CD4-positive, alpha-beta memory T cell (primary cell): Measurements from ENCODE around the gene MAIP1. TPM values are rescaled to one million over a fixed set of nuclear protein-coding genes. Genes with fewer than 3 reads are reported as not detected.

Experiments used
- CTCF ChIA-PET: fragments of 350-600 bp; sonication (Branson Sonifier 250); formaldehyde crosslinking; loops from one replicate; lab custom pipeline; 2021; ENCODE audit warnings: inconsistent platforms; ENCODE audit not compliant: partially characterized antibody; lab: Charles Lee
- POLR2A ChIA-PET: fragments of 350-600 bp; sonication (Branson Sonifier 250); formaldehyde crosslinking; loops from one replicate; lab custom pipeline; 2021; ENCODE audit not compliant: partially characterized antibody; lab: Charles Lee
- DNase-seq, 5 donors: peaks; one replicate each; pipeline versions ENCODE4 v3.0.0 to v3.0.0-alpha.2; 2020 to 2022; ENCODE audit warnings: mixed read lengths in 1 of 5
- H3K27ac ChIP-seq: one replicate; pipeline ENCODE4 v1.7.0; 2013; ENCODE audit warnings: low read depth, low read length
- H3K27me3 ChIP-seq: 2 replicates; pipeline ENCODE4 v1.7.0; 2013; ENCODE audit warnings: mild to moderate bottlenecking, low read length, moderate library complexity; ENCODE audit not compliant: insufficient read depth
- H3K36me3 ChIP-seq: 2 replicates; pipeline ENCODE4 v1.7.0; 2013; ENCODE audit warnings: mild to moderate bottlenecking, low read length, moderate library complexity; ENCODE audit not compliant: insufficient read depth
- H3K4me1 ChIP-seq: 2 replicates; pipeline ENCODE4 v1.7.0; 2013; ENCODE audit warnings: mild to moderate bottlenecking, low read length, moderate library complexity; ENCODE audit not compliant: insufficient read depth
- H3K4me3 ChIP-seq, 2 donors: one replicate each; pipeline ENCODE4 v1.7.0; 2013; ENCODE audit warnings: low read length in 2 of 2, mild to moderate bottlenecking in 1 of 2
- H3K9me3 ChIP-seq, 2 donors: one replicate each; pipeline ENCODE4 v1.7.0; 2013; ENCODE audit warnings: low read length in 2 of 2, control low read depth in 1 of 2; ENCODE audit not compliant: control insufficient read depth in 1 of 2
- H3K27ac Mint-ChIP-seq, 7 donors: one replicate each; pipeline ENCODE4 v1.8.0; 2020 to 2021; ENCODE audit warnings: mixed read lengths in 7 of 7, mild to moderate bottlenecking in 6 of 7, inconsistent platforms in 3 of 7, moderate library complexity in 3 of 7
- H3K27me3 Mint-ChIP-seq, 2 donors: one replicate each; pipeline ENCODE4 v1.8.0; 2020 to 2021; ENCODE audit warnings: mixed read lengths in 2 of 2
- H3K36me3 Mint-ChIP-seq, 2 donors: one replicate each; pipeline ENCODE4 v1.8.0; 2020 to 2021; ENCODE audit warnings: mixed read lengths in 2 of 2, inconsistent platforms in 1 of 2, mild to moderate bottlenecking in 1 of 2
- H3K4me1 Mint-ChIP-seq, 4 donors: one replicate each; pipeline ENCODE4 v1.8.0; 2020 to 2021; ENCODE audit warnings: mixed read lengths in 4 of 4, mild to moderate bottlenecking in 1 of 4
- H3K4me3 Mint-ChIP-seq, 8 donors: one replicate each; pipeline ENCODE4 v1.8.0; 2020 to 2021; ENCODE audit warnings: mixed read lengths in 8 of 8, mild to moderate bottlenecking in 7 of 8, moderate library complexity in 6 of 8, inconsistent platforms in 3 of 8
- H3K9me3 Mint-ChIP-seq, 8 donors: one replicate each; pipeline ENCODE4 v1.8.0; 2020 to 2021; ENCODE audit warnings: mixed read lengths in 8 of 8, mild to moderate bottlenecking in 5 of 8, inconsistent platforms in 3 of 8, moderate library complexity in 1 of 8
- intact Hi-C: fragments of 100-400 bp; cut with micrococcal nuclease; formaldehyde crosslinking; loops from one replicate; pipeline ENCODE4 v1.15.1; 2023
- polyA plus RNA-seq, 2 donors: library from polyadenylated mRNA; unstranded; fragments of 300-500 nt; fragmentation: Illumina TruSeq; gene quantifications; one replicate each; pipeline ENCODE4 v1.2.3, GENCODE V29; 2021
- total RNA-seq, 2 experiments: library from RNA; stranded (reverse); gene quantifications; one replicate each; pipeline ENCODE4 v1.2.3, GENCODE V29; 2021

MAIP1 gene
- total and polyA plus RNA-seq, 4 experiments from 2014 or later = 12.5 to 15.9 (median 14.5) TPM

- no peak for DNase-seq
- H3K4me3 Mint-ChIP-seq = no peak overlapping the region
- no peak overlapping the region for H3K4me3 ChIP-seq
- H3K36me3 ChIP-seq = no peaks in the 10 kb centered on the region
- H3K9me3 ChIP-seq = no peaks in the 10 kb centered on the region
- CTCF ChIA-PET = no interaction called here
- H3K27ac ChIP-seq = no peak overlapping the region
- POLR2A ChIA-PET = no interaction called here
- no peak overlapping the region for H3K27ac Mint-ChIP-seq
- H3K9me3 Mint-ChIP-seq = peaks cover 0 to 12% (median 4%) of the 10 kb centered on the region in 8 donors
- no peaks in the 10 kb centered on the region for H3K36me3 Mint-ChIP-seq
- no peaks in the 10 kb centered on the region for H3K4me1 ChIP-seq
- peaks cover 6 to 14% of the 10 kb centered on the region in 2 donors for H3K27me3 Mint-ChIP-seq
- no peaks in the 10 kb centered on the region for H3K4me1 Mint-ChIP-seq
- H3K27me3 ChIP-seq = no peaks in the 10 kb centered on the region
- intact Hi-C loops = no loop called here
Measured at GRCh38 chr2:200007306-200007705, 51.9 kb downstream of the MAIP1 start.

GRCh38 chr2:200012401-200012800 lies 57.0 kb downstream of the MAIP1 start:
- CTCF ChIA-PET = no interaction called here
- Mint-ChIP-seq H3K27me3 (peaks cover 2 to 10% of the 10 kb centered on the region in 2 donors), H3K9me3 (peaks cover 0 to 6% (median 1%) of the 10 kb centered on the region in 8 donors)

More at GRCh38 chr2:200012401-200012800, 57.0 kb downstream of the MAIP1 start:
- intact Hi-C loops = no loop called here
- Mint-ChIP-seq H3K36me3 (no peaks in the 10 kb centered on the region), H3K4me3 (no peak overlapping the region), H3K27ac (no peak overlapping the region), H3K4me1 (no peaks in the 10 kb centered on the region)
- H3K4me3 ChIP-seq = no peak overlapping the region
- no peak overlapping the region for H3K27ac ChIP-seq
- H3K4me1 ChIP-seq = no peaks in the 10 kb centered on the region
- no peaks in the 10 kb centered on the region for H3K9me3 ChIP-seq
- POLR2A ChIA-PET = no interaction called here
- no peaks in the 10 kb centered on the region for H3K27me3 ChIP-seq
- DNase-seq = no peak
- no peaks in the 10 kb centered on the region for H3K36me3 ChIP-seq

Other genes starting within 250 kb of the MAIP1 start
- 1 to 10 TPM; 1.9 to 2.3 TPM for gene FTCDNL1, start 104.4 kb upstream of the MAIP1 start, total RNA-seq
- 1 to 10 TPM; 1.6 to 2.7 TPM for gene FTCDNL1, start 104.4 kb upstream of the MAIP1 start, polyA plus RNA-seq
- gene C2orf69, start 44.3 kb upstream of the MAIP1 start, total RNA-seq = 10 to 100 TPM; 14.4 to 14.7 TPM
- 10 to 100 TPM; 13.5 to 13.9 TPM for gene C2orf69, start 44.3 kb upstream of the MAIP1 start, polyA plus RNA-seq
- gene TYW5, start 91 bp upstream of the MAIP1 start, total RNA-seq = 10 to 100 TPM; 11.0 to 11.6 TPM
- 1 to 10 TPM; 4.0 to 4.7 TPM for gene TYW5, start 91 bp upstream of the MAIP1 start, polyA plus RNA-seq